GM12874 (cell line): ENCODE data around the gene TMC1.

ENCODE experiments used
- TF ChIP-seq, protein P1 (sequence below): IDR thresholded peaks from 2 replicates; pipeline ENCODE4 v1.5.1; 2011; ENCODE audit warnings: low read depth, mild to moderate bottlenecking, control low read depth, low read length, moderate library complexity; ENCODE audit not compliant: insufficient read depth

Gene TMC1

DNA sequence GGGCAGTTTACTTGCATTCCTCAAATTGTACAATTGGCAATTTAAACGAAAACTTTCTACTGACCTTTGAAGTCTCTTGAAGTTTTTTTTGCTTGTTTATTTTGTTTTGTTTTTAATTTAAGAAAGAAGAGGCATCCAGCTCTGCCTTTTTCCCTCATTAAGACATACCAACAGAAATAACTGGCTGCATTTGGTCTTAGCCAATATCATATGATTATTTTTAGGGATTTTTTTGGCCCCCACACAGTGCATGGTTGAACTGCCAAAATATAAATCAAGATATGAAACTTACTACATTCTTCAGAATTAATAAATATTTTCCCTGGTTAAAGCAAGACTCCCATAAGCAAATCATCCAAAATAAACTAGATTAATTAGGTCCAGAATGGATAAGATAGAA, 352.0 kb downstream of the TMC1 start:
- TF ChIP-seq, protein P1, sequence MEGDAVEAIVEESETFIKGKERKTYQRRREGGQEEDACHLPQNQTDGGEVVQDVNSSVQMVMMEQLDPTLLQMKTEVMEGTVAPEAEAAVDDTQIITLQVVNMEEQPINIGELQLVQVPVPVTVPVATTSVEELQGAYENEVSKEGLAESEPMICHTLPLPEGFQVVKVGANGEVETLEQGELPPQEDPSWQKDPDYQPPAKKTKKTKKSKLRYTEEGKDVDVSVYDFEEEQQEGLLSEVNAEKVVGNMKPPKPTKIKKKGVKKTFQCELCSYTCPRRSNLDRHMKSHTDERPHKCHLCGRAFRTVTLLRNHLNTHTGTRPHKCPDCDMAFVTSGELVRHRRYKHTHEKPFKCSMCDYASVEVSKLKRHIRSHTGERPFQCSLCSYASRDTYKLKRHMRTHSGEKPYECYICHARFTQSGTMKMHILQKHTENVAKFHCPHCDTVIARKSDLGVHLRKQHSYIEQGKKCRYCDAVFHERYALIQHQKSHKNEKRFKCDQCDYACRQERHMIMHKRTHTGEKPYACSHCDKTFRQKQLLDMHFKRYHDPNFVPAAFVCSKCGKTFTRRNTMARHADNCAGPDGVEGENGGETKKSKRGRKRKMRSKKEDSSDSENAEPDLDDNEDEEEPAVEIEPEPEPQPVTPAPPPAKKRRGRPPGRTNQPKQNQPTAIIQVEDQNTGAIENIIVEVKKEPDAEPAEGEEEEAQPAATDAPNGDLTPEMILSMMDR: no peak

DNA sequence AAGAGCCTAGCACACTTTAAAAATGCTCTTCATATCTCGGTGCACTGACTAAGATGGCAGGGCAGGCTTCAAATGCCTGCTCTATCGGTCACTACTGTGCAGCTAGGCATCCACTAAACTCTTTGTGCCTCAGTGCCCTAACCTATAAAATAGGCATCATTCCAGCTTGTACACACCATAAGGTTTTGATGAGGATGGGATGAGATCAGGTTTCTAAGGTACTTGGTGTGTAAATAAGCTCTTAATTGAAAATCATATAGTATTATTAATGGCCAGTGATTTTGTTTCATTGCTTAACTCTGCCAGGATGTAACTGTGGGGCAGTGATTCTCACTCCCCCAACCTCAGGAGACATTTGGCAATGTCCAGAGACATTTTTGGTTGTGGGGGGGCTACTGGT, 352.9 kb downstream of the TMC1 start:
- TF ChIP-seq, protein P1: no peak

- TF ChIP-seq, protein P1: no peak
Measured at GRCh38 chr9:72875221-72875620, 353.8 kb downstream of the TMC1 start.

- TF ChIP-seq, protein P1: no peak
Measured at GRCh38 chr9:72880821-72881220, 359.4 kb downstream of the TMC1 start.

GRCh38 chr9:72882117-72882775, 360.8 kb downstream of the TMC1 start:
- TF ChIP-seq, protein P1: no peak

DNA sequence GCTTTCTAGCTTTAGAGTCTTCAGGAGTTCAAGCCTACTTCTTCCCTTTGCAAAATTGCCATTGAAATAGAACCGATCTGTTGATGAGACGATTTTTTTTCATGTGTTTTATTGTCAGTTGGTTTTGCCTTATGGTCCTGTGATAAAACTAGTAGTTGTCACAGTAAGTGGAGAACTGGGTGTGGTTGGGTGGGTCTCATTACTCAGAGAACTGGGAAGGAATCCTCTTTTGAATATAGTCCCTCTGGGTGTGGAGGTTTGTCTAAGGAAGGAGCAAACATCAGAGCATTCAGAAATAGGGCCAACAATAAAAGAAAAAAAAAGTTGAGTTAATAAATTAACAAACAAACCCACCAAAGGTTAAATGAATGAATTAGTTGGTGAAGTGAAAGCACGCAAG, 362.5 kb downstream of the TMC1 start:
- TF ChIP-seq, protein P1: no peak

- TF ChIP-seq, protein P1: no peak
Measured at GRCh38 chr9:72884508-72884907, 363.1 kb downstream of the TMC1 start.
